Measurements from ENCODE around the gene JARID2.

- TF ChIP-seq CEBPB (IDR thresholded peaks at IDR 0.05; ENCODE audit: low read depth) (no peak), EZH2 (IDR thresholded peaks at IDR 0.05) (no peak), REST (IDR thresholded peaks at IDR 0.05; ENCODE audit: low read depth) (no peak), MAX (IDR thresholded peaks at IDR 0.05) (no peak), POLR2A (IDR thresholded peaks at IDR 0.05; ENCODE audit: borderline replicate concordance, extremely low read depth, insufficient read depth, insufficient read length) (no peak), EZH2phosphoT487 (IDR thresholded peaks at IDR 0.05; ENCODE audit: borderline replicate concordance) (no peak), YY1 (IDR thresholded peaks at IDR 0.05; ENCODE audit: extremely low read depth, insufficient replicate concordance, low read depth, low read length) (no peak)
Measured at GRCh38 chr6:15398633-15399275, 152.9 kb downstream of the JARID2 start.
